Mesenchymal stem cell (in vitro differentiated cells and primary cell): ENCODE measurements around the gene NGFR.
A peak's percentile ranks its signal among the peaks of the same experiment; 100 is the strongest.

Source experiments
- DNase-seq: peaks from one replicate; pipeline ENCODE4 v3.0.0-alpha.2; 2013
- H2AFZ ChIP-seq: one replicate; pipeline ENCODE4 v1.6.1; 2013; ENCODE audit warnings: low read depth, mild to moderate bottlenecking, control low read depth, inconsistent platforms, low read length, moderate library complexity
- H2AK5ac ChIP-seq: 2 replicates; pipeline ENCODE4 v1.6.1; 2013; ENCODE audit warnings: low read length, moderate library complexity, mild to moderate bottlenecking, inconsistent platforms; ENCODE audit not compliant: severe bottlenecking
- H2BK120ac ChIP-seq: one replicate; pipeline ENCODE4 v1.6.1; 2013; ENCODE audit warnings: low read depth, mild to moderate bottlenecking, inconsistent platforms, low read length, moderate library complexity
- H2BK12ac ChIP-seq, 2 experiments: one replicate each; pipeline ENCODE4 v1.6.1; 2013; ENCODE audit warnings: inconsistent platforms in 2 of 2, low read length in 2 of 2, mild to moderate bottlenecking in 2 of 2, moderate library complexity in 2 of 2, control low read depth in 1 of 2
- H2BK15ac ChIP-seq: one replicate; pipeline ENCODE4 v1.6.1; 2013; ENCODE audit warnings: mild to moderate bottlenecking, low read depth, inconsistent platforms; ENCODE audit not compliant: poor library complexity, severe bottlenecking
- H2BK5ac ChIP-seq: 2 replicates; pipeline ENCODE4 v1.6.1; 2013; ENCODE audit warnings: low read depth, mild to moderate bottlenecking, low read length, control low read depth, inconsistent platforms; ENCODE audit not compliant: poor library complexity, severe bottlenecking
- H3K14ac ChIP-seq, 2 experiments: one replicate each; pipeline ENCODE4 v1.6.1; 2013; ENCODE audit warnings: inconsistent platforms in 2 of 2, low read length in 2 of 2, control low read depth in 1 of 2, mild to moderate bottlenecking in 1 of 2, moderate library complexity in 1 of 2
- H3K18ac ChIP-seq, 2 experiments: one replicate each; pipeline ENCODE4 v1.6.1; 2013; ENCODE audit warnings: inconsistent platforms in 2 of 2, low read length in 2 of 2, control low read depth in 1 of 2, low read depth in 1 of 2, mild to moderate bottlenecking in 1 of 2
- H3K23ac ChIP-seq, 2 experiments: one replicate each; pipeline ENCODE4 v1.6.1; 2013; ENCODE audit warnings: inconsistent platforms in 2 of 2, low read length in 2 of 2, mild to moderate bottlenecking in 2 of 2, moderate library complexity in 2 of 2, control low read depth in 1 of 2
- H3K27ac ChIP-seq: 2 replicates; pipeline ENCODE4 v1.5.1; 2013; ENCODE audit warnings: mild to moderate bottlenecking, moderate library complexity, low read length, control low read depth, inconsistent platforms; ENCODE audit not compliant: poor library complexity, severe bottlenecking
- H3K27me3 ChIP-seq, 2 experiments: 2 replicates each; pipeline versions ENCODE4 v1.6.1 to v1.7.0; 2013; ENCODE audit warnings: low read length in 2 of 2, mild to moderate bottlenecking in 2 of 2, moderate library complexity in 2 of 2, control low read depth in 1 of 2, inconsistent platforms in 1 of 2; ENCODE audit not compliant: control insufficient read depth in 1 of 2, insufficient read depth in 1 of 2
- H3K36me3 ChIP-seq, 2 experiments: 2 replicates each; pipeline versions ENCODE4 v1.6.1 to v1.7.0; 2013; ENCODE audit warnings: low read length in 2 of 2, control low read depth in 1 of 2, inconsistent platforms in 1 of 2, low read depth in 1 of 2, mild to moderate bottlenecking in 1 of 2; ENCODE audit not compliant: insufficient read depth in 2 of 2, control insufficient read depth in 1 of 2
- H3K4ac ChIP-seq, 2 experiments: one replicate each; pipeline ENCODE4 v1.6.1; 2013; ENCODE audit warnings: inconsistent platforms in 2 of 2, low read length in 2 of 2, mild to moderate bottlenecking in 2 of 2, moderate library complexity in 2 of 2, control low read depth in 1 of 2, low read depth in 1 of 2
- H3K4me1 ChIP-seq: 2 replicates; pipeline ENCODE4 v1.6.1; 2013; ENCODE audit warnings: low read depth, low read length, control low read depth; ENCODE audit not compliant: control insufficient read depth, insufficient read depth
- H3K4me2 ChIP-seq: 2 replicates; pipeline ENCODE4 v1.6.1; 2013; ENCODE audit warnings: low read length, mild to moderate bottlenecking, inconsistent platforms; ENCODE audit not compliant: poor library complexity, severe bottlenecking
- H3K4me3 ChIP-seq, 2 experiments: 2 replicates each; pipeline versions ENCODE4 v1.5.1 to v1.7.0; 2013; ENCODE audit warnings: low read length in 2 of 2, mild to moderate bottlenecking in 2 of 2, control low read depth in 1 of 2, low read depth in 1 of 2; ENCODE audit not compliant: insufficient read depth in 1 of 2
- H3K79me1 ChIP-seq: replicated peaks from 2 replicates; pipeline ENCODE4 v1.6.1; 2013; ENCODE audit warnings: mild to moderate bottlenecking, control low read depth, low read length, inconsistent platforms; ENCODE audit not compliant: poor library complexity, severe bottlenecking
- H3K9ac ChIP-seq: 2 replicates; pipeline ENCODE4 v1.7.0; 2013; ENCODE audit warnings: mild to moderate bottlenecking, low read length, moderate library complexity
- H3K9me3 ChIP-seq: 2 replicates; pipeline ENCODE4 v1.7.0; 2013; ENCODE audit warnings: mild to moderate bottlenecking, low read length; ENCODE audit not compliant: control insufficient read depth
- H4K8ac ChIP-seq: one replicate; pipeline ENCODE4 v1.6.1; 2013; ENCODE audit warnings: inconsistent platforms, mild to moderate bottlenecking, low read length, moderate library complexity
- H4K91ac ChIP-seq: one replicate; pipeline ENCODE4 v1.6.1; 2013; ENCODE audit warnings: mild to moderate bottlenecking, low read length, inconsistent platforms
- WGBS: methylation state at CpG from one replicate; pipeline ENCODE4 v1.1.7; 2013; ENCODE audit warnings: mixed read lengths; 5-methylcytosine and 5-hydroxymethylcytosine counted together

Gene NGFR

DNA sequence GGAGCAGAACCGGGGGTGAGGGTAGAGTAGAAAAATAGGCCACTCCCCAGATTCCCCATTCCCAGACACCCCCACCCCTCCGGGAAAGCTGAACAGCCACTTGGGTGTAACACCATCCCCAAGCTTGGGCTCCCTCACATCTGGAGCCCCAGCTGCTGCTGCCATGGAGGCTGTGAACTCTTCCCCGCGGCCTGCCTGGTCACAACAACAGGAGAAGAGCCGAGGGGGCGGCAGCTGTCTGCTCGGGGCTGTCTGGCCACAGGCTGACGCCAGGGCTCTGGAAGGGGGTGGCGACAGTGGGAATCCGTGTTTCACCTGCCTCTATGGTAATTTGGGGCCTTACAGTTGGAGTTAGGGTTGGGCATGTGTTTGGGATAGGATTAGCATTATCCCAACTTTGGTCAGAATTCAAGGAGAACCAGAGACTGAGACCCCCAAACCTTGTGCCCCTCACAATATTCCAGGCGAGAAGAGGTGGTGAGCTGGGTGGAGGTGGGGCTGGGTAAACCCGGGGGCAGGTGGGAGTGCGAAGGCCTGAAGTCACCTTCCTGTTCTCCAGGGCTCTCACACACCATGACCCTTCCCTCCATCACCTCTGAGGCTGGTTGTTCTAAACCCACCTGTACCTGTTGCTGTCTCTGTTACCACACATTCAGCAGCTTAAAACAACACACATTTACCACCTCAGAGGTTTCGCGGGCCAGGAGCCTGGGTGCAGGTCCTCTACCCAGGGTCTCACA lies 50.9 kb downstream of the NGFR start:
- Histone ChIP-seq H4K91ac (no peak overlapping the region), H2BK5ac (no peak overlapping the region), H3K27me3 (peaks cover 35 to 61% of the 10 kb centered on the region in 2 experiments), H3K18ac (no peak overlapping the region), H2BK15ac (no peak overlapping the region), H3K79me1 (no peaks in the 10 kb centered on the region), H3K4me2 (no peak overlapping the region), H3K9ac (no peak overlapping the region), H3K23ac (peak overlapping the region in 1 of 2 experiments; percentile 40), H2BK12ac (no peak overlapping the region), H3K14ac (peak overlapping the region in 1 of 2 experiments; percentile 5), H3K9me3 (peaks cover 2% of the 10 kb centered on the region), H3K27ac (no peak overlapping the region), H3K36me3 (no peaks in the 10 kb centered on the region), H3K4me3 (no peak overlapping the region), H2BK120ac (no peak overlapping the region), H3K4ac (no peak overlapping the region), H2AFZ (no peak overlapping the region), H3K4me1 (no peaks in the 10 kb centered on the region), H2AK5ac (no peak overlapping the region), H4K8ac (no peak overlapping the region)
- 88% methylated on average over 13 of the region's 15 CpGs for WGBS
- DNase-seq: no peak

DNA sequence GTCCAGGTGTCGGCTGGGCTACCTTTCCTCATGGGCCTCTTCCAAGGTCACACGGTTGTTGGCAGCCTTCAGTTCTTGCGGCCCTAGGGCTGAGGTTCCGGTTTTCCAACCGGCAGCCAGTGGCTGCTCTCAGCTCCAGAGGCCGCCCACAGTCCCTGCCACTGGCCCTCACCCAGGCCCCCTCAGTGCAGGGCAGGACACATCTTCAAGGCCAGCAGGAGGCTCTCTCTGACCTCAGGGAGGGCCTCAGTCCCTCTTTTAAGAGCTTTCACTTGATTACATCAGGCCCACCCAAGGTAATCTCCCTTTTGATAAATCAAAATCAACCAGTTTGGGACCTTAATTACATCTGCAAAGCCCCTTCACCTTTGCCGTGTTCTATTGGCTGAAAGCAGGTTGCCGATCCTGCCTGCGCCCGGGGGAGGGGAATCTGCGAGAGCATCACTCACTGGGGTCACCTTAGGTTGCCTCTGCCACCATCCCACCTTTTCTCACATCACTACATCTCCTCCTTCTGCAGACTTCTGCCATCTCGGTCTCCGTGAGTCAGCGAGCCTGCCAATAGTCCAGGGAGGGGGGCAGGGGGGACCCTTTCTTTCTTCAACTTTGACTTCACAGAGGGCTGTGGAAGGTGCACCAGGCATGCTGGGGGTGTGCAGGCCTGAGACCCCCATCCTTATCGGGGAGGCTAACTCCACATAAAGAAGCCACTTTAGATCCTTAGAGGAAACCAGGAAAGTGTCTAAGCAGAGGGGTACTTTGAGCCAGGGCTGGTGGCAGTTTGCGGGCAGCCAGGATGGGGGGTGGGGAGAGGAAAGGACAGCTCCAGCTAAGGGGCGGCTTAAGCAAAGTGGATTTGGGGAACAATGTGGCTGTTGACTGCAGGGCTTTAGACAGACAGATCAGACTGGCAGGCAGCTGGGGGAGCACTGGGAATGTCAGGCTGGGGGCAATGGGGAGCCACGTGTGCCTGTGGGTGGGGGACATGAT lies 51.7 kb downstream of the NGFR start:
- Histone ChIP-seq H3K27ac (no peak overlapping the region), H3K79me1 (no peaks in the 10 kb centered on the region), H3K14ac (peak overlapping the region in 1 of 2 experiments; percentile 5), H2BK12ac (no peak overlapping the region), H3K27me3 (peaks cover 32 to 58% of the 10 kb centered on the region in 2 experiments), H3K4me1 (no peaks in the 10 kb centered on the region), H3K36me3 (no peaks in the 10 kb centered on the region), H2BK15ac (no peak overlapping the region), H3K4me3 (no peak overlapping the region), H4K8ac (no peak overlapping the region), H3K18ac (no peak overlapping the region), H3K9me3 (no peaks in the 10 kb centered on the region), H3K4me2 (no peak overlapping the region), H2AFZ (no peak overlapping the region), H2BK120ac (no peak overlapping the region), H3K23ac (no peak overlapping the region), H3K4ac (no peak overlapping the region), H4K91ac (no peak overlapping the region), H3K9ac (peak overlapping the region; percentile 18), H2BK5ac (no peak overlapping the region), H2AK5ac (no peak overlapping the region)
- DNase-seq: no peak
- 88% methylated on average over 18 of the region's 18 CpGs for WGBS

DNA sequence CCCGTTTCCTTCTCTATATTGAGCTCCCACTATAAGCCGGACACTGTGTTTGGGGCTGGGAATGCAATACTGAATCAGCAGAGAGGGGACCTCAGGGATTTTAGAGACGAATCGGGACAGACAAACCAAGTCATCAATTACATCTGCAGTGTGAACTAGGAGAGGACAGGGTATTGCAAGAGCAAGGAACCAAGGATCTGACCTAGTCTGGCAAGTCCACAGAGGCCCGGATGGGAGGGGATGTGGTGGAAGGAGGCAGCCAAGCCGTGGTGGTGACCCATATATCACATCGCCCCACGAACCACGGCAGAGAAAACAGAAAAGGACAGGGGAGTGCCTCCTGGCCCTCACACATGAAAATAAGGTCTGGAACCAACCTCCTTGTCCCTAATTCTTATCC lies 52.5 kb downstream of the NGFR start:
- Histone ChIP-seq H2BK120ac (no peak overlapping the region), H4K91ac (no peak overlapping the region), H3K79me1 (no peaks in the 10 kb centered on the region), H3K4me3 (no peak overlapping the region), H2AK5ac (no peak overlapping the region), H3K18ac (no peak overlapping the region), H3K27me3 (peaks cover 30 to 55% of the 10 kb centered on the region in 2 experiments), H2BK5ac (no peak overlapping the region), H3K36me3 (no peaks in the 10 kb centered on the region), H2BK15ac (no peak overlapping the region), H3K9me3 (no peaks in the 10 kb centered on the region), H3K9ac (peak overlapping the region; percentile 18), H4K8ac (no peak overlapping the region), H3K14ac (no peak overlapping the region), H2AFZ (no peak overlapping the region), H3K4me2 (no peak overlapping the region), H3K4me1 (no peaks in the 10 kb centered on the region), H3K23ac (no peak overlapping the region), H2BK12ac (no peak overlapping the region), H3K27ac (no peak overlapping the region), H3K4ac (no peak overlapping the region)
- WGBS: 81% methylated on average over 8 of the region's 9 CpGs
- DNase-seq: no peak

DNA sequence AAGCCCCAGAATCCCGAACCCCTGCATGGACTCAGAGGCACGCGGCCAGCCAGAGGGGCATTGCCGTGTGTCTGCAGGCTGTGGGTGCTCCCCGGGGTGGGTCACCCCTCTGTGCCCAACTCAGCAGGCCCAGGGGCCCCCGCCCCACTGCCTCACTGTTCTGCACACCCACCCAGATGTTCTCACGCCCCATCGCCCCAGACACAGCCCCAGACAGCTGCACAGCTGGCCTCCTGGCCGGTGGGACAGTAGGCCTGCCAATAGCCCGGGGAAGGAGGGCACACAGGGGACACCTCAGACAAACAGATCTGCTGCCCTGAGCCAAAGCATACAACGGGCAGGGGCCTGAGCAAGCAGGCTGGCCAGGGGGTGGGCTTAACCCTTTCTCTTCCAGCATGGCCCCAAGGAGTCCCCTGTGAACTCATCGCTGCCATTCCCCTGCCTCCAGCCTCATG lies 53.0 kb downstream of the NGFR start:
- Histone ChIP-seq H3K9ac (no peak overlapping the region), H3K4me2 (no peak overlapping the region), H3K23ac (no peak overlapping the region), H3K4ac (no peak overlapping the region), H3K27me3 (peaks cover 30 to 55% of the 10 kb centered on the region in 2 experiments), H2BK5ac (no peak overlapping the region), H2BK12ac (no peak overlapping the region), H3K14ac (no peak overlapping the region), H3K4me3 (peak overlapping the region in 1 of 2 experiments; percentile 16), H2AFZ (no peak overlapping the region), H3K18ac (no peak overlapping the region), H3K27ac (no peak overlapping the region), H4K91ac (no peak overlapping the region), H3K79me1 (no peaks in the 10 kb centered on the region), H2AK5ac (no peak overlapping the region), H2BK120ac (no peak overlapping the region), H2BK15ac (no peak overlapping the region), H3K4me1 (no peaks in the 10 kb centered on the region), H3K36me3 (no peaks in the 10 kb centered on the region), H3K9me3 (no peaks in the 10 kb centered on the region), H4K8ac (no peak overlapping the region)
- no peak for DNase-seq
- 70% methylated on average over 12 of the region's 12 CpGs for WGBS
